ENCODE measurements around the gene ABTB2. TPM values are rescaled to one million over a fixed set of nuclear protein-coding genes. Genes with fewer than 3 reads are reported as not detected.

The ABTB2 gene
- total RNA-seq, 2 donors from 2014 or later: 2.1 to 4.3 TPM

- intact Hi-C loops (cut with DNase I): no loop called here
- Histone ChIP-seq H3K4me1 (no peaks in the 10 kb centered on the region), H3K4me3 (no peak overlapping the region), H3K36me3 (replicated peaks in 1 of 2; ENCODE audit: insufficient read depth in 1 of 2, low read depth in 2 of 2) (no peaks in the 10 kb centered on the region), H3K27me3 (no peaks in the 10 kb centered on the region), H3K9me3 (peaks cover 0 to 8% (median 0%) of the 10 kb centered on the region in 3 donors), H3K27ac (no peak overlapping the region)
- TF ChIP-seq CTCF (IDR thresholded peaks at IDR 0.05) (no peak), POLR2A (IDR thresholded peaks at IDR 0.05) (no peak)
- 36 to 56% methylated on average over 2 of the region's 2 CpGs for WGBS, 2 donors
- ATAC-seq: no peak
- DNase-seq: no peak
Measured at GRCh38 chr11:34380696-34381095, 22.9 kb upstream of the ABTB2 start.

- Histone ChIP-seq H3K4me1 (no peaks in the 10 kb centered on the region), H3K9me3 (peaks cover 0 to 8% (median 0%) of the 10 kb centered on the region in 3 donors), H3K27me3 (no peaks in the 10 kb centered on the region), H3K27ac (no peak overlapping the region), H3K4me3 (no peak overlapping the region), H3K36me3 (replicated peaks in 1 of 2; ENCODE audit: insufficient read depth in 1 of 2, low read depth in 2 of 2) (no peaks in the 10 kb centered on the region)
- intact Hi-C loops (cut with DNase I): no loop called here
- no peak for TF ChIP-seq POLR2A (IDR thresholded peaks at IDR 0.05)
- TF ChIP-seq CTCF (IDR thresholded peaks at IDR 0.05): no peak
- ATAC-seq (no peak), DNase-seq (no peak)
- 68 to 92% methylated on average over 1 of the region's 1 CpG for WGBS, 2 donors
Measured at GRCh38 chr11:34379539-34379938, 21.7 kb upstream of the ABTB2 start.

GRCh38 chr11:34379079-34379478 lies 21.3 kb upstream of the ABTB2 start:
- DNase-seq (no peak), ATAC-seq (no peak)
- H3K9me3 ChIP-seq: peaks cover 0 to 8% (median 0%) of the 10 kb centered on the region in 3 donors
- no peaks in the 10 kb centered on the region for H3K36me3 ChIP-seq (replicated peaks in 1 of 2; ENCODE audit: insufficient read depth in 1 of 2, low read depth in 2 of 2)
- intact Hi-C loops (cut with DNase I): no loop called here
- TF ChIP-seq CTCF (IDR thresholded peaks at IDR 0.05) (no peak), POLR2A (IDR thresholded peaks at IDR 0.05) (no peak)
- H3K27me3 ChIP-seq: no peaks in the 10 kb centered on the region
- 37 to 60% methylated on average over 1 of the region's 1 CpG for WGBS, 2 donors
- no peak overlapping the region for H3K4me3 ChIP-seq
- H3K4me1 ChIP-seq: no peaks in the 10 kb centered on the region
- H3K27ac ChIP-seq: no peak overlapping the region

- DNase-seq: no peak
- Histone ChIP-seq H3K9me3 (peaks cover 0 to 8% (median 0%) of the 10 kb centered on the region in 3 donors), H3K27ac (no peak overlapping the region), H3K4me3 (no peak overlapping the region), H3K27me3 (no peaks in the 10 kb centered on the region), H3K4me1 (no peaks in the 10 kb centered on the region), H3K36me3 (replicated peaks in 1 of 2; ENCODE audit: insufficient read depth in 1 of 2, low read depth in 2 of 2) (no peaks in the 10 kb centered on the region)
- TF ChIP-seq POLR2A (IDR thresholded peaks at IDR 0.05): no peak
- no peak for TF ChIP-seq CTCF (IDR thresholded peaks at IDR 0.05)
- intact Hi-C loops (cut with DNase I): no loop called here
- no peak for ATAC-seq
- WGBS, 2 donors: 80 to 100% methylated on average over 1 of the region's 1 CpG
Measured at GRCh38 chr11:34373727-34374126, 15.9 kb upstream of the ABTB2 start.

- no peak overlapping the region for H3K4me3 ChIP-seq
- no peaks in the 10 kb centered on the region for H3K4me1 ChIP-seq
- intact Hi-C loops (cut with DNase I): loop anchor here (5.0 to 10.0 kb wide), 2 partner anchors 126 to 372 kb away; no protein-coding TSS in a partner anchor
- DNase-seq: peak; percentile 50 to 72 (median 60)
- no peaks in the 10 kb centered on the region for H3K9me3 ChIP-seq
- TF ChIP-seq POLR2A (IDR thresholded peaks at IDR 0.05) (no peak), CTCF (IDR thresholded peaks at IDR 0.05) (peak in 6 of 7 experiments; percentile 44 to 65 (median 61))
- no peak overlapping the region for H3K27ac ChIP-seq
- peak; percentile 50 for ATAC-seq
- no peaks in the 10 kb centered on the region for H3K36me3 ChIP-seq (replicated peaks in 1 of 2; ENCODE audit: insufficient read depth in 1 of 2, low read depth in 2 of 2)
- no peaks in the 10 kb centered on the region for H3K27me3 ChIP-seq
- 26 to 28% methylated on average over 2 of the region's 2 CpGs for WGBS, 2 donors
Measured at GRCh38 chr11:34366522-34366921, 8.7 kb upstream of the ABTB2 start.

Data from body of pancreas (tissue), 4 donors.